Prostate gland (tissue), 2 donors: ENCODE data around the gene GALNT6.

ENCODE experiments used
- POLR2A ChIP-seq: fragments of 450-650 bp; IDR thresholded peaks from one replicate; pipeline ENCODE4 v1.6.1; 2016; ENCODE audit warnings: antibody characterized with exemption, mild to moderate bottlenecking
- POLR2AphosphoS5 ChIP-seq: sonication (generic); formaldehyde crosslinking; IDR thresholded peaks from one replicate; pipeline ENCODE4 v1.6.1; 2017; ENCODE audit warnings: antibody characterized with exemption
- TF ChIP-seq, protein P1 (sequence below), 4 experiments: fragments of 200-600 bp in 2 of 4; fragments of 450-650 bp in 2 of 4; sonication (generic) in 2 of 4; IDR thresholded peaks; 1 replicate in 3 of 4; 2 replicates in 1 of 4; pipeline ENCODE4 v1.5.1; 2016 to 2019; ENCODE audit warnings: antibody characterized with exemption in 4 of 4, mild to moderate bottlenecking in 2 of 4, moderate library complexity in 2 of 4

DNA sequence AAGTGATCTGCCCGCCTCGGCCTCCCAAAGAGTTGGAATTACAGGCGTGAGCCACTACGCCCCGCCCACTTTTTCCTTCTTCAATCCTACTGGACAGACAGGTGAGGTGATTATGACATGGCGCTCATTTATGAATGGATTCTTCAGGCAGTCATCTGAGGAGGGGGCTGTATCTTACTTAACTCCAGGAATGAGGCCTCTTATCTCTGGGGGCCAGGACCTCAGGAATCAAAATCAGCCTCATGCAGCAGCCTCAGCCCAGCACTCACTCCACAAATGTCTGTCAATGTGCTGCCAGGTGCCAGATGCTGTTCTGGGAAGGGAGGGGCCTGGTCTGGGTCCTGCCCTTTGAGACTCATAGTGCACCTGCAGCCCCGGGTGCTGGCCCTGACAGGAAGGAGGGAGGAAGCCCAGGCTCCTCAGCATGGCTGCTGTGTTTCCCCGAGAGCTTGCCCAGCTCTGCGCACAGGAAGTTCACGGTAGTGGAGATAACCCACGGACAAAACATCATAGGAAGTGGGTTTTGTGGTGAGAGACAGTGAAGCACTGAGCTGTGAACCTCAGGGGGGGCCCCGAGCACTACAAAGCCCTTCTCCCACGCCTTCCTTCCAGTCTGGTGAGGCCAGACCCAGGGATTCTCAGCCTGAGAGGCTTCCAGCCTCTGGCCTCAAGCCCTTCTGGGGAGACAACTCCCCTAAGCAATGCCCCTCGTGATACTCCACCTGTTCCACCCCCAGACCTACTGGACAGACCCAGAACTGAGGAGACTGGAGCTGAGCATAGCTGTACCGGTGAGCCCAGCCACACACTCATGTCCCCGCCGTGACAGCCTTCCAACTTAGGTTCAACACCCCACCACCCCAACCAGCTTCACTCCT is 22.3 kb downstream of the GALNT6 start:
- TF ChIP-seq, protein P1, sequence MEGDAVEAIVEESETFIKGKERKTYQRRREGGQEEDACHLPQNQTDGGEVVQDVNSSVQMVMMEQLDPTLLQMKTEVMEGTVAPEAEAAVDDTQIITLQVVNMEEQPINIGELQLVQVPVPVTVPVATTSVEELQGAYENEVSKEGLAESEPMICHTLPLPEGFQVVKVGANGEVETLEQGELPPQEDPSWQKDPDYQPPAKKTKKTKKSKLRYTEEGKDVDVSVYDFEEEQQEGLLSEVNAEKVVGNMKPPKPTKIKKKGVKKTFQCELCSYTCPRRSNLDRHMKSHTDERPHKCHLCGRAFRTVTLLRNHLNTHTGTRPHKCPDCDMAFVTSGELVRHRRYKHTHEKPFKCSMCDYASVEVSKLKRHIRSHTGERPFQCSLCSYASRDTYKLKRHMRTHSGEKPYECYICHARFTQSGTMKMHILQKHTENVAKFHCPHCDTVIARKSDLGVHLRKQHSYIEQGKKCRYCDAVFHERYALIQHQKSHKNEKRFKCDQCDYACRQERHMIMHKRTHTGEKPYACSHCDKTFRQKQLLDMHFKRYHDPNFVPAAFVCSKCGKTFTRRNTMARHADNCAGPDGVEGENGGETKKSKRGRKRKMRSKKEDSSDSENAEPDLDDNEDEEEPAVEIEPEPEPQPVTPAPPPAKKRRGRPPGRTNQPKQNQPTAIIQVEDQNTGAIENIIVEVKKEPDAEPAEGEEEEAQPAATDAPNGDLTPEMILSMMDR (IDR thresholded peaks at IDR 0.05), result no peak
- TF ChIP-seq POLR2AphosphoS5 (no peak), POLR2A (no peak)
